ENCODE data around the gene LPCAT4. TPM values are rescaled to one million over a fixed set of nuclear protein-coding genes. Genes with fewer than 3 reads are reported as not detected.
A peak's percentile ranks its signal among the peaks of the same experiment; 100 is the strongest.

LPCAT4 gene
- polyA plus RNA-seq, 1 of the 3 experiments (the other 2 are of a cell fraction), result 88.4 TPM

DNA sequence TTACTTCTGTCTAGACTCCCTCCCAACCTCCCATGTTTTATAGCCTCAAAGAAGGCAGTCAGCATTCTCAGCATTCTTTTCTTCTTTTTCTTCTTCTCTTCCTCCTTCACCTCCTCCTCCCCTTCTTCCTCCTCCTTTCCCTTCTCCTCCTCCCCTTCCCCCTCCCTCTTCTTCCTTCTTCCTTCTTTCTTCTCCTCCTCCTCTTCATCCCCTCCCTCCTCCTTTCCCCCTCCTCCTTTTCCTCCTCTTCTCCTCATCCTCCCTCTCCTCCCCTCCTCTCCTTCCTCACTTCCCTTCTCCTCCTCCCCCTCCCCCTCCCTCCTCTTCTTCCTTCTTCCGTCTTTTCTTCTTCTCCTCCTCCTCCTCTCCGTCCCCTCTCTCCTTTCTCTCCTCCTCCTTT lies 3.6 kb upstream of the LPCAT4 start:
- peaks cover 3% of the 10 kb centered on the region for H3F3A ChIP-seq (replicated peaks; ENCODE audit: insufficient read depth)
- POLR2A ChIA-PET, result no interaction called here
- H3K4me3 ChIP-seq (ENCODE audit: low read depth in 2 of 2, low read length in 1 of 2), result no peak overlapping the region
- H3K4me1 ChIP-seq (ENCODE audit: control insufficient read depth in 1 of 2, insufficient read depth in 2 of 2, low read depth in 1 of 2, low read length in 1 of 2), result peaks cover 0 to 11% of the 10 kb centered on the region in 2 experiments; a peak in 1 of 4 replicates
- no peaks in the 10 kb centered on the region for H3K9me2 ChIP-seq
- TF ChIP-seq MAX (IDR thresholded peaks at IDR 0.05; ENCODE audit: low read depth), result no peak
- no peak for TF ChIP-seq EP300 (IDR thresholded peaks at IDR 0.05; ENCODE audit: borderline replicate concordance in 1 of 2, low read depth in 1 of 2, low read length in 1 of 2)
- no peak for TF ChIP-seq RAD21 (IDR thresholded peaks at IDR 0.05; ENCODE audit: low read length)
- CTCF ChIA-PET, result no interaction called here
- no peaks in the 10 kb centered on the region for H3K9me3 ChIP-seq
- no peaks in the 10 kb centered on the region for H3K36me3 ChIP-seq (replicated peaks in 1 of 2; ENCODE audit: control insufficient read depth in 1 of 2, insufficient read depth in 2 of 2, low read length in 1 of 2)
- DNase-seq, result no peak
- peaks cover 12% of the 10 kb centered on the region for H3K79me2 ChIP-seq (ENCODE audit: insufficient read depth)
- 44% methylated on average over 2 of the region's 2 CpGs for WGBS (ENCODE audit: low lambda C conversion rate)
- no peak overlapping the region for H3K27ac ChIP-seq (ENCODE audit: low read depth in 2 of 2, low read length in 1 of 2)
- H4K20me1 ChIP-seq (ENCODE audit: insufficient read depth), result peaks cover 4% of the 10 kb centered on the region; the same call in 1 of the 2 replicates
- no peaks in the 10 kb centered on the region for H3K27me3 ChIP-seq (ENCODE audit: insufficient read depth)
- no peak overlapping the region for H3K9ac ChIP-seq
- no peak overlapping the region for H3K4me2 ChIP-seq
- no peak overlapping the region for H2AFZ ChIP-seq (ENCODE audit: low read depth)

- ChIA-PET CTCF (no interaction called here), POLR2A (no interaction called here)
- WGBS (ENCODE audit: low lambda C conversion rate), result 69% methylated on average over 2 of the region's 2 CpGs
Measured at GRCh38 chr15:34370129-34370528, 3.1 kb upstream of the LPCAT4 start.

DNA sequence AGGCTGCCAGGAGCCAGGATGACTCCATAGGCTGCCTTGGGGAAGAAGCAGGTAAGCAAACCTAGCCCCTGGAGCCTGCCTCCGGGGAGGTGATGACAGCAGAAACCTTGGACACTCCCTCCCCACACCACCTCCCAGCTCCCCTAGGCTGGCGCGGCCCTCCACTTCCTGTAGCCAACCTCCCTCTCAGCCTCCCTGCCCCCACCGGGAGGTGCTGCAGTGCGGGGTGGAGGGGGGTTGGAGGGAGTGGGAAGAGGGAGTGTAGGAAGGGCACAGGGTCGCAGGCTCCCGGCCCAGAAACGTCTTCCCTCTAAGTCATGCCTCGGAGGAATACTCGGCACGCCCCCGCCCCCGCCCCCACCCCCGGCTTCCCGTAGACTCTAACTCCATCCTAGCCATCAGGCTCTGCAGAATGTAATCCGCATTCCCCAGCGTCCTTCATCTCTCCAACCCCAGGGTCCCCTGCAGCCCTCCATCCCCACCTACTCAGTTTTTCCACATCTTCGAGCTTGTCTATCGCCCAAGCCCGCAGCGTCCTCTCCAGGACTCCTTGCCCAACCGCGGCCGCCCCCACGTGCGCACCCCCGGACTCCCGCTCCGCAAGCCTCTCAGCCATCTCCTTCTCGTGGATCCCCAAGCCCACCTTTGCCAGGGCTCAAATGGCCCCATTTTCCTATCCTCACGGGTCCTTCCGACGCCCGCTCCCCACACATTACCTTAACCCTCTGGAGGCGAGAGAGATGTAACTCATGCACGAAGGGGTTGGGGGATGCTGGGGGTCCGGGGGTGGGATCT lies 528 bp downstream of the LPCAT4 start:
- Histone ChIP-seq H3K4me3 (ENCODE audit: low read depth in 2 of 2, low read length in 1 of 2) (peak overlapping the region; percentile 74 to 99), H3K9me3 (no peaks in the 10 kb centered on the region), H3K4me2 (peak overlapping the region; percentile 99), H3K36me3 (replicated peaks in 1 of 2; ENCODE audit: control insufficient read depth in 1 of 2, insufficient read depth in 2 of 2, low read length in 1 of 2) (peaks cover 9 to 22% of the 10 kb centered on the region in 2 experiments), H3K27ac (ENCODE audit: low read depth in 2 of 2, low read length in 1 of 2) (peak overlapping the region; percentile 24 to 85; a peak in 3 of 4 replicates), H3K9ac (peak overlapping the region; percentile 75), H2AFZ (ENCODE audit: low read depth) (peak overlapping the region; percentile 93), H4K20me1 (ENCODE audit: insufficient read depth) (peaks cover 13% of the 10 kb centered on the region), H3K4me1 (ENCODE audit: control insufficient read depth in 1 of 2, insufficient read depth in 2 of 2, low read depth in 1 of 2, low read length in 1 of 2) (peaks cover 0 to 19% of the 10 kb centered on the region in 2 experiments; a peak in 1 of 4 replicates), H3K9me2 (no peaks in the 10 kb centered on the region), H3K79me2 (ENCODE audit: insufficient read depth) (peaks cover 24% of the 10 kb centered on the region), H3F3A (replicated peaks; ENCODE audit: insufficient read depth) (no peaks in the 10 kb centered on the region), H3K27me3 (ENCODE audit: insufficient read depth) (no peaks in the 10 kb centered on the region)
- peak; percentile 14; the same call in 1 of the 2 replicates for TF ChIP-seq MXI1 (IDR thresholded peaks at IDR 0.05; ENCODE audit: low read depth, low read length)
- no peak for TF ChIP-seq GATA2 (CRISPR knock-in tag; IDR thresholded peaks at IDR 0.05)
- no peak for TF ChIP-seq TCF12 (IDR thresholded peaks at IDR 0.05)
- no peak for TF ChIP-seq FOXM1 (IDR thresholded peaks at IDR 0.05; ENCODE audit: low read depth)
- peak; percentile 79 for TF ChIP-seq CHD2 (IDR thresholded peaks at IDR 0.05; ENCODE audit: low read length, partially characterized antibody)
- TF ChIP-seq EZH2phosphoT487 (IDR thresholded peaks at IDR 0.05; ENCODE audit: borderline replicate concordance, low read depth), result no peak
- no peak for TF ChIP-seq RFX5 (IDR thresholded peaks at IDR 0.05; ENCODE audit: low read length)
- no peak for TF ChIP-seq NRF1 (IDR thresholded peaks at IDR 0.05; ENCODE audit: low read depth, low read length)
- TF ChIP-seq MEF2A (IDR thresholded peaks at IDR 0.05; ENCODE audit: borderline replicate concordance, low read depth), result no peak
- TF ChIP-seq RAD21 (IDR thresholded peaks at IDR 0.05; ENCODE audit: low read length), result no peak
- TF ChIP-seq, protein P1, sequence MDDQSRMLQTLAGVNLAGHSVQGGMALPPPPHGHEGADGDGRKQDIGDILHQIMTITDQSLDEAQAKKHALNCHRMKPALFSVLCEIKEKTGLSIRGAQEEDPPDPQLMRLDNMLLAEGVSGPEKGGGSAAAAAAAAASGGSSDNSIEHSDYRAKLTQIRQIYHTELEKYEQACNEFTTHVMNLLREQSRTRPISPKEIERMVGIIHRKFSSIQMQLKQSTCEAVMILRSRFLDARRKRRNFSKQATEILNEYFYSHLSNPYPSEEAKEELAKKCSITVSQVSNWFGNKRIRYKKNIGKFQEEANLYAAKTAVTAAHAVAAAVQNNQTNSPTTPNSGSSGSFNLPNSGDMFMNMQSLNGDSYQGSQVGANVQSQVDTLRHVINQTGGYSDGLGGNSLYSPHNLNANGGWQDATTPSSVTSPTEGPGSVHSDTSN (IDR thresholded peaks at IDR 0.05), result peak; percentile 9; the same call in 1 of the 2 replicates
- no peak for TF ChIP-seq JUND (IDR thresholded peaks at IDR 0.05)
- 0 out of 2 replicates have a peak, but pooled peaks have one; percentile 40 for TF ChIP-seq ELF1 (IDR thresholded peaks at IDR 0.05)
- POLR2A ChIA-PET, result interaction anchor here (0.9 to 2.7 kb wide), 4 partner anchors 24 to 217 kb away, joined by 3 to 19 read pairs (median 10); partner anchors contain the start of genes EMC4, GOLGA8B, NOP10 and NUTM1
- 2% methylated on average over 34 of the region's 37 CpGs for WGBS (ENCODE audit: low lambda C conversion rate)
- CTCF ChIA-PET, result interaction anchor here (0.6 to 2.7 kb wide), 30 partner anchors 8 to 564 kb away, joined by 3 to 17 read pairs (median 5); partner anchors contain the start of genes EMC4, GOLGA8B, KATNBL1 and NOP10
- DNase-seq, result peak; percentile 80

More at GRCh38 chr15:34370129-34370528, 3.1 kb upstream of the LPCAT4 start:
- no peak overlapping the region for H3K27ac ChIP-seq (ENCODE audit: low read depth in 2 of 2, low read length in 1 of 2)
- no peak overlapping the region for H2AFZ ChIP-seq (ENCODE audit: low read depth)
- H3K4me1 ChIP-seq (ENCODE audit: control insufficient read depth in 1 of 2, insufficient read depth in 2 of 2, low read depth in 1 of 2, low read length in 1 of 2), result peaks cover 0 to 16% of the 10 kb centered on the region in 2 experiments; a peak in 1 of 4 replicates
- peaks cover 3% of the 10 kb centered on the region for H3F3A ChIP-seq (replicated peaks; ENCODE audit: insufficient read depth)
- no peak overlapping the region for H3K4me2 ChIP-seq
- H3K9me2 ChIP-seq, result no peaks in the 10 kb centered on the region
- H3K4me3 ChIP-seq (ENCODE audit: low read depth in 2 of 2, low read length in 1 of 2), result no peak overlapping the region
- no peaks in the 10 kb centered on the region for H3K36me3 ChIP-seq (replicated peaks in 1 of 2; ENCODE audit: control insufficient read depth in 1 of 2, insufficient read depth in 2 of 2, low read length in 1 of 2)
- H3K79me2 ChIP-seq (ENCODE audit: insufficient read depth), result peaks cover 17% of the 10 kb centered on the region
- DNase-seq, result no peak
- H3K27me3 ChIP-seq (ENCODE audit: insufficient read depth), result no peaks in the 10 kb centered on the region
- H4K20me1 ChIP-seq (ENCODE audit: insufficient read depth), result peaks cover 9% of the 10 kb centered on the region
- no peak overlapping the region for H3K9ac ChIP-seq
- no peaks in the 10 kb centered on the region for H3K9me3 ChIP-seq
- TF ChIP-seq JUND (IDR thresholded peaks at IDR 0.05), result no peak
- no peak for TF ChIP-seq USF1 (IDR thresholded peaks at IDR 0.05; ENCODE audit: borderline replicate concordance, low read depth)
- TF ChIP-seq FOXM1 (IDR thresholded peaks at IDR 0.05; ENCODE audit: low read depth), result no peak
- TF ChIP-seq FOSL2 (IDR thresholded peaks at IDR 0.05; ENCODE audit: borderline replicate concordance, low read depth), result no peak
- TF ChIP-seq TCF12 (IDR thresholded peaks at IDR 0.05), result no peak
- no peak for TF ChIP-seq MEF2A (IDR thresholded peaks at IDR 0.05; ENCODE audit: borderline replicate concordance, low read depth)
- TF ChIP-seq NFIC (IDR thresholded peaks at IDR 0.05; ENCODE audit: borderline replicate concordance), result no peak

Data from SK-N-SH (cell line).